ENCODE data around the gene SMAD9. TPM values are rescaled to one million over a fixed set of nuclear protein-coding genes. Genes with fewer than 3 reads are reported as not detected.

SMAD9 gene
- total RNA-seq, 4 donors from 2014 or later: 83.0 to 110 (median 102) TPM

- Histone ChIP-seq H3K36me3 (no peaks in the 10 kb centered on the region), H3K9me3 (no peaks in the 10 kb centered on the region), H3K4me3 (replicated peaks in 1 of 3) (peak overlapping the region; percentile 61 to 92 (median 78)), H3K27ac (peak overlapping the region in 2 of 3 donors; percentile 60 to 66), H3K27me3 (no peaks in the 10 kb centered on the region), H3K4me1 (peaks cover 8 to 17% of the 10 kb centered on the region in 2 donors)
- intact Hi-C loops (cut with DNase I): no loop called here
- no peak for DNase-seq
- WGBS, 2 donors: 39 to 42% methylated on average over 12 of the region's 12 CpGs
- TF ChIP-seq POLR2A (IDR thresholded peaks at IDR 0.05): no peak
- no peak for TF ChIP-seq CTCF (IDR thresholded peaks at IDR 0.05)
Observed at GRCh38 chr13:36817996-36818803, 101.8 kb downstream of the SMAD9 start.

GRCh38 chr13:36815062-36815461, 105.0 kb downstream of the SMAD9 start:
- no peaks in the 10 kb centered on the region for H3K36me3 ChIP-seq
- H3K27ac ChIP-seq: no peak overlapping the region
- H3K4me3 ChIP-seq (replicated peaks in 1 of 3): no peak overlapping the region
- no peaks in the 10 kb centered on the region for H3K9me3 ChIP-seq
- DNase-seq: no peak
- peaks cover 0 to 4% of the 10 kb centered on the region in 2 donors for H3K4me1 ChIP-seq
- WGBS, 2 donors: 45 to 53% methylated on average over 2 of the region's 2 CpGs
- no peak for TF ChIP-seq POLR2A (IDR thresholded peaks at IDR 0.05)
- peak in 2 of 6 experiments; percentile 19 to 34 for TF ChIP-seq CTCF (IDR thresholded peaks at IDR 0.05)
- no peaks in the 10 kb centered on the region for H3K27me3 ChIP-seq
- intact Hi-C loops (cut with DNase I): no loop called here

GRCh38 chr13:36814465-36814864, 105.6 kb downstream of the SMAD9 start:
- Histone ChIP-seq H3K27me3 (no peaks in the 10 kb centered on the region), H3K36me3 (no peaks in the 10 kb centered on the region), H3K4me1 (no peaks in the 10 kb centered on the region), H3K4me3 (replicated peaks in 1 of 3) (no peak overlapping the region), H3K27ac (no peak overlapping the region), H3K9me3 (no peaks in the 10 kb centered on the region)
- 24 to 30% methylated on average over 9 of the region's 9 CpGs for WGBS, 2 donors
- intact Hi-C loops (cut with DNase I): no loop called here
- TF ChIP-seq CTCF (IDR thresholded peaks at IDR 0.05) (no peak), POLR2A (IDR thresholded peaks at IDR 0.05) (no peak)
- no peak for DNase-seq

- Histone ChIP-seq H3K4me1 (no peaks in the 10 kb centered on the region), H3K27me3 (no peaks in the 10 kb centered on the region), H3K9me3 (no peaks in the 10 kb centered on the region), H3K27ac (no peak overlapping the region), H3K36me3 (no peaks in the 10 kb centered on the region), H3K4me3 (replicated peaks in 1 of 3) (no peak overlapping the region)
- DNase-seq: no peak
- TF ChIP-seq CTCF (IDR thresholded peaks at IDR 0.05) (no peak), POLR2A (IDR thresholded peaks at IDR 0.05) (no peak)
- intact Hi-C loops (cut with DNase I): no loop called here
- 95 to 97% methylated on average over 1 of the region's 1 CpG for WGBS, 2 donors
Observed at GRCh38 chr13:36813225-36813624, 106.8 kb downstream of the SMAD9 start.

GRCh38 chr13:36807616-36808015, 112.4 kb downstream of the SMAD9 start:
- Histone ChIP-seq H3K27me3 (no peaks in the 10 kb centered on the region), H3K4me3 (replicated peaks in 1 of 3) (no peak overlapping the region), H3K9me3 (no peaks in the 10 kb centered on the region), H3K27ac (no peak overlapping the region), H3K36me3 (no peaks in the 10 kb centered on the region), H3K4me1 (no peaks in the 10 kb centered on the region)
- WGBS, 2 donors: 90 to 94% methylated on average over 2 of the region's 2 CpGs
- no peak for TF ChIP-seq POLR2A (IDR thresholded peaks at IDR 0.05)
- no peak for TF ChIP-seq CTCF (IDR thresholded peaks at IDR 0.05)
- no peak for DNase-seq
- intact Hi-C loops (cut with DNase I): no loop called here

All from thyroid gland (tissue), 4 donors.